GM20000 (cell line): ENCODE measurements around the gene SLIT3.

ENCODE experiments used
- DNase-seq: peaks from one replicate; pipeline ENCODE4 v3.0.0; 2012; ENCODE audit warnings: low spot score
- CTCF ChIP-seq: IDR thresholded peaks from 2 replicates; pipeline ENCODE4 v1.5.1; 2012; ENCODE audit warnings: mild to moderate bottlenecking, control low read depth; ENCODE audit errors: extremely low read depth, missing control alignments

SLIT3 gene

GRCh38 chr5:168786147-168786546, 514.8 kb downstream of the SLIT3 start:
- DNase-seq: no peak

GRCh38 chr5:168784454-168784853, 516.5 kb downstream of the SLIT3 start:
- TF ChIP-seq CTCF: no peak
- DNase-seq: no peak

More at GRCh38 chr5:168786147-168786546, 514.8 kb downstream of the SLIT3 start:
- TF ChIP-seq CTCF: no peak

- TF ChIP-seq CTCF: no peak
- DNase-seq: no peak
Observed at GRCh38 chr5:168781941-168782571, 518.9 kb downstream of the SLIT3 start.

GRCh38 chr5:168780888-168781287, 520.1 kb downstream of the SLIT3 start:
- TF ChIP-seq CTCF: no peak
- DNase-seq: no peak

GRCh38 chr5:168779333-168779732, 521.6 kb downstream of the SLIT3 start:
- DNase-seq: no peak
- TF ChIP-seq CTCF: no peak

GRCh38 chr5:168778536-168778935, 522.4 kb downstream of the SLIT3 start:
- DNase-seq: no peak
- TF ChIP-seq CTCF: no peak

GRCh38 chr5:168777651-168778050, 523.3 kb downstream of the SLIT3 start:
- no peak for TF ChIP-seq CTCF
- DNase-seq: no peak
